HepG2 (cell line): ENCODE data around the gene PLEKHN1. TPM values are rescaled to one million over a fixed set of nuclear protein-coding genes. Genes with fewer than 3 reads are reported as not detected.
A peak's percentile ranks its signal among the peaks of the same experiment; 100 is the strongest.

Experiments used
- ARID2 ChIP-seq: sonication (generic); formaldehyde crosslinking; IDR thresholded peaks from 2 replicates; pipeline ENCODE4 v1.8.1; 2022; ENCODE audit warnings: mild to moderate bottlenecking, missing genetic modification reagents, borderline replicate concordance
- BRD4 ChIP-seq: sonication (generic); formaldehyde crosslinking; IDR thresholded peaks from 2 replicates; pipeline ENCODE4 v1.4.0; 2020; ENCODE audit warnings: missing genetic modification reagents
- GPN1 ChIP-seq: sonication (generic); formaldehyde crosslinking; IDR thresholded peaks from 2 replicates; pipeline ENCODE4 v1.5.1; 2020; ENCODE audit warnings: missing genetic modification reagents, borderline replicate concordance
- HMG20A ChIP-seq: IDR thresholded peaks from 2 replicates; pipeline ENCODE4 v1.6.1; 2016; ENCODE audit warnings: borderline replicate concordance
- NONO ChIP-seq, 2 experiments: fragments of 450-650 bp in 1 of 2; sonication (generic) in 1 of 2; formaldehyde crosslinking in 1 of 2; IDR thresholded peaks in 1 of 2; conservative IDR thresholded peaks in 1 of 2; 2 replicates each; pipeline versions ENCODE4 v1.6.1 to v1.8.0; 2017 to 2022; ENCODE audit warnings: mild to moderate bottlenecking in 1 of 2, missing genetic modification reagents in 1 of 2, moderate library complexity in 1 of 2
- PHF8 ChIP-seq: sonication (generic); formaldehyde crosslinking; IDR thresholded peaks from 2 replicates; pipeline ENCODE4 v1.5.0; 2020; ENCODE audit warnings: missing genetic modification reagents
- SOX5 ChIP-seq: IDR thresholded peaks from 2 replicates; pipeline ENCODE4 v1.6.1; 2016; ENCODE audit warnings: borderline replicate concordance
- STAG1 ChIP-seq: sonication (generic); formaldehyde crosslinking; IDR thresholded peaks from 2 replicates; pipeline ENCODE4 v1.4.0; 2020; ENCODE audit warnings: missing genetic modification reagents
- TCF7 ChIP-seq: sonication (generic); IDR thresholded peaks from 2 replicates; pipeline ENCODE4 v1.6.1; 2016; ENCODE audit warnings: antibody characterized with exemption, low read depth
- TIGD3 ChIP-seq: sonication (generic); formaldehyde crosslinking; IDR thresholded peaks from 2 replicates; pipeline ENCODE4 v1.5.1; 2020; ENCODE audit warnings: mild to moderate bottlenecking, missing genetic modification reagents, borderline replicate concordance
- ZFAT ChIP-seq: sonication (generic); formaldehyde crosslinking; conservative IDR thresholded peaks from 2 replicates; pipeline ENCODE4 v1.8.1; 2023; ENCODE audit warnings: missing genetic modification reagents, inconsistent platforms
- ZNF232 ChIP-seq: sonication (generic); formaldehyde crosslinking; IDR thresholded peaks from 2 replicates; pipeline ENCODE4 v1.4.0; 2020; ENCODE audit warnings: missing genetic modification reagents, borderline replicate concordance
- ZNF563 ChIP-seq: sonication (generic); formaldehyde crosslinking; IDR thresholded peaks from 2 replicates; pipeline ENCODE4 v1.8.0; 2022; ENCODE audit warnings: mild to moderate bottlenecking, moderate library complexity, missing genetic modification reagents
- ZNF646 ChIP-seq: sonication (generic); formaldehyde crosslinking; IDR thresholded peaks from 2 replicates; pipeline ENCODE4 v1.9.0; 2021; ENCODE audit warnings: mild to moderate bottlenecking, missing genetic modification reagents
- ZNF672 ChIP-seq: sonication (generic); formaldehyde crosslinking; IDR thresholded peaks from 2 replicates; pipeline ENCODE4 v1.8.1; 2022; ENCODE audit warnings: missing genetic modification reagents
- ZNF891 ChIP-seq: sonication (generic); formaldehyde crosslinking; IDR thresholded peaks from 2 replicates; pipeline ENCODE4 v1.5.0; 2020; ENCODE audit warnings: mild to moderate bottlenecking, missing genetic modification reagents
- ZZZ3 ChIP-seq: sonication (generic); formaldehyde crosslinking; IDR thresholded peaks from 2 replicates; pipeline ENCODE4 v1.4.0; 2020; ENCODE audit warnings: missing genetic modification reagents, mild to moderate bottlenecking, borderline replicate concordance
- polyA plus RNA-seq, 8 experiments: library from polyadenylated mRNA; depleted of rRNA in 3 of 8; stranded (reverse) in 7 of 8; unstranded in 1 of 8; fragments of >200 nt; fragmentation: Illumina TruSeq in 4 of 8; extraction: Trizol in 4 of 8; gene quantifications; 2 replicates each; pipeline versions ENCODE4 v1.2.1 to v1.2.3, GENCODE V29; 2011 to 2016; ENCODE audit warnings: low read depth in 4 of 8, missing spikeins in 1 of 8, mixed read lengths in 1 of 8; ENCODE audit not compliant: insufficient read depth in 1 of 8
- total RNA-seq, 5 experiments: library from RNA; depleted of rRNA; stranded (reverse); fragments of >200 nt; fragmentation: Illumina TruSeq; extraction: Trizol; gene quantifications; 2 replicates each; pipeline ENCODE4 v1.2.3, GENCODE V29; 2016; ENCODE audit warnings: low read depth in 1 of 5
- TF ChIP-seq, protein P1 (sequence below): sonication (generic); formaldehyde crosslinking; IDR thresholded peaks from 2 replicates; pipeline ENCODE4 v1.8.1; 2023; ENCODE audit warnings: mild to moderate bottlenecking, missing genetic modification reagents
- TF ChIP-seq, protein P2 (sequence below): sonication (generic); formaldehyde crosslinking; IDR thresholded peaks from 2 replicates; pipeline ENCODE4 v1.4.0; 2020; ENCODE audit warnings: missing genetic modification reagents; ENCODE audit errors: not compliant biosample characterization

PLEKHN1 gene
- total and polyA plus RNA-seq, 2 of the 13 experiments (the other 11 are each of a cell fraction or from before 2014, with no cell fraction given) = 0.42 to 0.58 TPM

- TF ChIP-seq TIGD3 (CRISPR knock-in tag) (peak; percentile 25), PHF8 (CRISPR knock-in tag) (peak; percentile 90), BRD4 (CRISPR knock-in tag) (peak; percentile 95; the same call in 1 of the 2 replicates), ZNF891 (CRISPR knock-in tag) (peak; percentile 78), ZNF232 (CRISPR knock-in tag) (peak; percentile 75; the same call in 1 of the 2 replicates), ZZZ3 (no peak), ZFAT (0 out of 2 replicates have a peak, but pooled peaks have one; percentile 35), ARID2 (CRISPR knock-in tag) (no peak), ZNF672 (CRISPR knock-in tag) (no peak), SOX5 (CRISPR knock-in tag) (peak; percentile 29), STAG1 (CRISPR knock-in tag) (0 out of 2 replicates have a peak, but pooled peaks have one; percentile 9), NONO (IDR thresholded peaks at IDR 0.05) (no peak), NONO (CRISPR knock-in tag; conservative IDR thresholded peaks at IDR 0.05) (peak; percentile 86), TCF7 (no peak), ZNF563 (CRISPR knock-in tag) (peak; percentile 73), GPN1 (CRISPR knock-in tag) (no peak), HMG20A (CRISPR knock-in tag) (0 out of 2 replicates have a peak, but pooled peaks have one; percentile 10), ZNF646 (CRISPR knock-in tag) (no peak)
- TF ChIP-seq, protein P1, sequence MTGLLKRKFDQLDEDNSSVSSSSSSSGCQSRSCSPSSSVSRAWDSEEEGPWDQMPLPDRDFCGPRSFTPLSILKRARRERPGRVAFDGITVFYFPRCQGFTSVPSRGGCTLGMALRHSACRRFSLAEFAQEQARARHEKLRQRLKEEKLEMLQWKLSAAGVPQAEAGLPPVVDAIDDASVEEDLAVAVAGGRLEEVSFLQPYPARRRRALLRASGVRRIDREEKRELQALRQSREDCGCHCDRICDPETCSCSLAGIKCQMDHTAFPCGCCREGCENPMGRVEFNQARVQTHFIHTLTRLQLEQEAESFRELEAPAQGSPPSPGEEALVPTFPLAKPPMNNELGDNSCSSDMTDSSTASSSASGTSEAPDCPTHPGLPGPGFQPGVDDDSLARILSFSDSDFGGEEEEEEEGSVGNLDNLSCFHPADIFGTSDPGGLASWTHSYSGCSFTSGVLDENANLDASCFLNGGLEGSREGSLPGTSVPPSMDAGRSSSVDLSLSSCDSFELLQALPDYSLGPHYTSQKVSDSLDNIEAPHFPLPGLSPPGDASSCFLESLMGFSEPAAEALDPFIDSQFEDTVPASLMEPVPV (CRISPR knock-in tag) = peak; percentile 56
- TF ChIP-seq, protein P2, sequence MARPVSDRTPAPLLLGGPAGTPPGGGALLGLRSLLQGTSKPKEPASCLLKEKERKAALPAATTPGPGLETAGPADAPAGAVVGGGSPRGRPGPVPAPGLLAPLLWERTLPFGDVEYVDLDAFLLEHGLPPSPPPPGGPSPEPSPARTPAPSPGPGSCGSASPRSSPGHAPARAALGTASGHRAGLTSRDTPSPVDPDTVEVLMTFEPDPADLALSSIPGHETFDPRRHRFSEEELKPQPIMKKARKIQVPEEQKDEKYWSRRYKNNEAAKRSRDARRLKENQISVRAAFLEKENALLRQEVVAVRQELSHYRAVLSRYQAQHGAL (CRISPR knock-in tag) = no peak
These were observed 34.2 kb downstream of the PLEKHN1 start (continued) for GRCh38 chr1:1000357-1001056.
